Sigmoid colon (tissue), 7 donors: ENCODE results near the gene SCYGR1. TPM values are rescaled to one million over a fixed set of nuclear protein-coding genes. Genes with fewer than 3 reads are reported as not detected.

Source experiments
- DNase-seq: peaks from one replicate; pipeline ENCODE4 v3.0.0-alpha.2; 2019
- H3K27ac ChIP-seq, 4 donors: fragments of 200-600 bp; sonication (generic); one replicate each; pipeline ENCODE4 v1.5.1; 2016 to 2019; ENCODE audit warnings: mild to moderate bottlenecking in 1 of 4
- H3K27me3 ChIP-seq, 3 donors: fragments of 200-600 bp; sonication (generic); one replicate each; pipeline ENCODE4 v1.5.1; 2019; ENCODE audit warnings: mild to moderate bottlenecking in 1 of 3
- H3K36me3 ChIP-seq, 4 donors: fragments of 200-600 bp; sonication (generic); one replicate each; pipeline ENCODE4 v1.5.1; 2016 to 2019
- H3K4me1 ChIP-seq, 4 donors: fragments of 200-600 bp; sonication (generic); one replicate each; pipeline ENCODE4 v1.5.1; 2017 to 2019
- H3K4me3 ChIP-seq, 4 donors: fragments of 200-600 bp; sonication (generic); one replicate each; pipeline ENCODE4 v1.5.1; 2017 to 2019; ENCODE audit warnings: mild to moderate bottlenecking in 2 of 4, moderate library complexity in 1 of 4
- H3K9me3 ChIP-seq, 4 donors: fragments of 200-600 bp in 3 of 4; sonication (generic) in 3 of 4; one replicate each; pipeline versions ENCODE4 v1.5.1 to v1.6.1; 2013 to 2019
- EP300 ChIP-seq, 4 donors: sonication (generic); formaldehyde crosslinking; IDR thresholded peaks; one replicate each; pipeline ENCODE4 v1.6.1; 2017; ENCODE audit warnings: antibody characterized with exemption in 4 of 4
- POLR2A ChIP-seq, 2 donors: fragments of 450-650 bp; IDR thresholded peaks; one replicate each; pipeline ENCODE4 v1.6.1; 2016; ENCODE audit warnings: antibody characterized with exemption in 2 of 2, mild to moderate bottlenecking in 2 of 2, moderate library complexity in 2 of 2
- POLR2AphosphoS5 ChIP-seq, 4 donors: sonication (generic); formaldehyde crosslinking; IDR thresholded peaks; one replicate each; pipeline ENCODE4 v1.6.1; 2017; ENCODE audit warnings: antibody characterized with exemption in 4 of 4
- WGBS, 2 donors: extraction: QIAGEN DNeasy Blood & Tissue Kit; methylation state at CpG; one replicate each; pipeline ENCODE4 v1.1.7; 2013; 5-methylcytosine and 5-hydroxymethylcytosine counted together
- intact Hi-C: fragments of 100-400 bp; cut with DNase I; formaldehyde crosslinking; loops from one replicate; pipeline ENCODE4 v1.15.1; 2023
- polyA plus RNA-seq, 3 donors: library from polyadenylated mRNA; stranded (reverse); fragments of 200-250 nt; gene quantifications; one replicate each; pipeline ENCODE4 v1.2.3, GENCODE V29; 2013
- total RNA-seq, 4 donors: library from RNA; depleted of rRNA; stranded (reverse); fragments of >200 nt; gene quantifications; one replicate each; pipeline ENCODE4 v1.1.0, GENCODE V29; 2016
- TF ChIP-seq, protein P1 (sequence below), 4 experiments: fragments of 450-650 bp in 3 of 4; fragments of 200-600 bp in 1 of 4; IDR thresholded peaks; one replicate each; pipeline ENCODE4 v1.5.1; 2016 to 2019; ENCODE audit warnings: antibody characterized with exemption in 4 of 4, mild to moderate bottlenecking in 3 of 4, moderate library complexity in 2 of 4
- donor health status: healthy with polysubstance abuse.
- donor health status: Bipolar disorder and iron deficiency.
- donor health status: healthy.

The SCYGR1 gene
- total and polyA plus RNA-seq, 7 donors, result not detected

DNA sequence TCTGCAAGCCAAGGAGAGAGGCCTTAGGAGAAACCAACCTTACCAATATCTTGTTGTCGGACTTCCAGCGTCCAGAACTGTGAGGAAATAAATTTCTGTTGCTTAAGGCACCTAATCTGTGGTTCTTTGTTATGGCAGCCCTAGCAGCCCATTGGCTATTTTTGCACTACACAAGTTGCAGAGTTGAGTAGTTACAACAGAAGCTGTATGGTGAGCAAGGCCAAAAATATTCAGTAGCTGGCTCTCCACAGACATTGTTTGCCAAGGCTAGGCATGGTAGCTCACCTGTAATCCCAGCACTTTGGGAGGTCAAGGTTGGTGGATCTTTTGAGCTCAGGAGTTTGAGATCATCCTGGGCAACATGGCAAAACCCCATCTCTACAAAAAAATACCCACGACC, 27.1 kb upstream of the SCYGR1 start:
- Histone ChIP-seq H3K4me1 (no peaks in the 10 kb centered on the region), H3K9me3 (no peaks in the 10 kb centered on the region), H3K27me3 (no peaks in the 10 kb centered on the region), H3K36me3 (no peaks in the 10 kb centered on the region), H3K4me3 (no peak overlapping the region), H3K27ac (no peak overlapping the region)
- no peak for TF ChIP-seq POLR2A (IDR thresholded peaks at IDR 0.05)
- no peak for DNase-seq
- intact Hi-C loops, result no loop called here
- 89 to 95% methylated on average over 3 of the region's 3 CpGs for WGBS, 2 donors

- Histone ChIP-seq H3K4me3 (no peak overlapping the region), H3K9me3 (no peaks in the 10 kb centered on the region), H3K27ac (no peak overlapping the region), H3K27me3 (no peaks in the 10 kb centered on the region), H3K4me1 (no peaks in the 10 kb centered on the region), H3K36me3 (no peaks in the 10 kb centered on the region)
- 18 to 66% methylated on average over 8 of the region's 8 CpGs for WGBS, 2 donors
- intact Hi-C loops, result no loop called here
- TF ChIP-seq POLR2A (IDR thresholded peaks at IDR 0.05) (no peak), POLR2AphosphoS5 (IDR thresholded peaks at IDR 0.05) (no peak), EP300 (IDR thresholded peaks at IDR 0.05) (no peak)
- TF ChIP-seq, protein P1, sequence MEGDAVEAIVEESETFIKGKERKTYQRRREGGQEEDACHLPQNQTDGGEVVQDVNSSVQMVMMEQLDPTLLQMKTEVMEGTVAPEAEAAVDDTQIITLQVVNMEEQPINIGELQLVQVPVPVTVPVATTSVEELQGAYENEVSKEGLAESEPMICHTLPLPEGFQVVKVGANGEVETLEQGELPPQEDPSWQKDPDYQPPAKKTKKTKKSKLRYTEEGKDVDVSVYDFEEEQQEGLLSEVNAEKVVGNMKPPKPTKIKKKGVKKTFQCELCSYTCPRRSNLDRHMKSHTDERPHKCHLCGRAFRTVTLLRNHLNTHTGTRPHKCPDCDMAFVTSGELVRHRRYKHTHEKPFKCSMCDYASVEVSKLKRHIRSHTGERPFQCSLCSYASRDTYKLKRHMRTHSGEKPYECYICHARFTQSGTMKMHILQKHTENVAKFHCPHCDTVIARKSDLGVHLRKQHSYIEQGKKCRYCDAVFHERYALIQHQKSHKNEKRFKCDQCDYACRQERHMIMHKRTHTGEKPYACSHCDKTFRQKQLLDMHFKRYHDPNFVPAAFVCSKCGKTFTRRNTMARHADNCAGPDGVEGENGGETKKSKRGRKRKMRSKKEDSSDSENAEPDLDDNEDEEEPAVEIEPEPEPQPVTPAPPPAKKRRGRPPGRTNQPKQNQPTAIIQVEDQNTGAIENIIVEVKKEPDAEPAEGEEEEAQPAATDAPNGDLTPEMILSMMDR (IDR thresholded peaks at IDR 0.05), result no peak
- DNase-seq, result no peak
These were observed 25.6 kb upstream of the SCYGR1 start for GRCh38 chr2:227413371-227413770.

DNA sequence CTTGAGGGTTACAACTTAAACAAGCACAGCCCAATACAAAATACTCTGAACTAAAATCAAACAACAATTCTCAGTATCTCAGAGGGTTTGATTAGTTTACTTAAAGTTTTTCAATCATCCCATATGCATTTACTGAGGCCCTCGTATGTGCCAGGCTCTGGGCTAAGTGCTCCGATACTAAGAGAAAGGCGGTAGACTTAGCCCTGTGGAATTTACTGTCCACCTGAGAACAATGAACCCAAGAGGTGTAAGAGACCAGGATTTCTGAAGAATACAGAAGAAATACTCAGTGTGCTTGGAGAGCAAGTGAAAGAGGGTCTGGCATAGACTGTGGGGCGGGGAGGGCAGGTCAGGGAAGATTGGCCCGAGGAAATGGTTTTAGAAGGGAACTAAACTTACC, 25.1 kb upstream of the SCYGR1 start:
- H3K36me3 ChIP-seq, result no peaks in the 10 kb centered on the region
- H3K9me3 ChIP-seq, result no peaks in the 10 kb centered on the region
- H3K4me3 ChIP-seq, result no peak overlapping the region
- H3K27ac ChIP-seq, result no peak overlapping the region
- intact Hi-C loops, result no loop called here
- no peaks in the 10 kb centered on the region for H3K27me3 ChIP-seq
- H3K4me1 ChIP-seq, result no peaks in the 10 kb centered on the region
- 22 to 70% methylated on average over 5 of the region's 5 CpGs for WGBS, 2 donors
- DNase-seq, result no peak
- TF ChIP-seq POLR2A (IDR thresholded peaks at IDR 0.05) (no peak), EP300 (IDR thresholded peaks at IDR 0.05) (no peak)

DNA sequence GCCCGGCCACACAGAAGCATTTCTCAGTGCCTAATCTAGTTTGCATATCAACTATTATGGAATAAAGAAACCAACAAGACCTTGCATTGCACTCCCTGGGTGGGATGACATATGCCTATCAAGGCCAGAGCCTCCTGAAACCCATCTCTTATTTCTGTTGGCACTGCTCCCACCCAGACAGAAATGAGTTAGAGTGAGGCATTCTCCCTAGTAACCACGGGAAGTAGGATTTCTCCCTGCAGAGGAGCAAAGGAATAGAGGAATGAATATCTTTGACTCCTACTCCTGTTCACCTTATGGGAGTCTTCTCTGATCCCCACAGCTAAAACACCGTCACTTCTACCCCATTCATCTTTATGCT, 24.2 kb upstream of the SCYGR1 start:
- WGBS, 2 donors, result 85 to 88% methylated on average over 3 of the region's 3 CpGs
- Histone ChIP-seq H3K9me3 (no peaks in the 10 kb centered on the region), H3K27ac (no peak overlapping the region), H3K4me3 (no peak overlapping the region), H3K4me1 (peaks cover 0 to 2% (median 1%) of the 10 kb centered on the region in 4 donors), H3K27me3 (no peaks in the 10 kb centered on the region), H3K36me3 (no peaks in the 10 kb centered on the region)
- no peak for TF ChIP-seq EP300 (IDR thresholded peaks at IDR 0.05)
- no peak for TF ChIP-seq POLR2A (IDR thresholded peaks at IDR 0.05)
- TF ChIP-seq POLR2AphosphoS5 (IDR thresholded peaks at IDR 0.05), result no peak
- DNase-seq, result no peak
- intact Hi-C loops, result no loop called here

DNA sequence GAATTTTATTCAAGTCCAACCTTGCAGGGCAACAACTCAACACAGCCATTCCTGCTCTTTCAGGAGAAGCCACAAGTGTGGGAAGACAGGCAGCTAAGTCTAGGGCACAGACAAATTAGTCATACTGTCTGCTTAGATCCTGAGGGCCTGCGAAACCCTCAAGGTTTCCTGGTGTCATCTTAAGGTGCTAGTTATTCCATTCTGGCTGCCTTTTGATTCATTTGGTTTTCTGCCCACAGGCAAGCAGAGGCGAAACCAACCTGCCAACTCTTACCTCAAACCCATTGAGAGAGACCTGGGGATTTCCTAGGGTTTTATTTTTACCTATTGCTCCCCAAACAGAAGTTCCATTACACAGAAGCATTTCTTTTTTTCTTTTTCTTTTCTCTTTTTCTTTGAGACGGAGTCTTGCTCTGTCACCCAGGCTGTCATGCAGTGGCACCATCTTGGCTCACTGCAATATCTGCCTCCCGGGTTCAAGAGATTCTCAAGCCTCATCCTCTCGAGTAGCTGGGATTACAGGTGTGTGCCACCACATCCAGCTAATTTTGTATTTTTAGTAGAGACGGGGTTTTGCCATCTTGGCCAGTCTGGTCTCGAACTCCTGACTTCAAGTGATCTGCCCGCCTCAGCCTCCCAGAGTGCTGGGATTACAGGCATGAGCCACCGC, 23.7 kb upstream of the SCYGR1 start:
- intact Hi-C loops, result no loop called here
- WGBS, 2 donors, result 82 to 94% methylated on average over 9 of the region's 9 CpGs

DNA sequence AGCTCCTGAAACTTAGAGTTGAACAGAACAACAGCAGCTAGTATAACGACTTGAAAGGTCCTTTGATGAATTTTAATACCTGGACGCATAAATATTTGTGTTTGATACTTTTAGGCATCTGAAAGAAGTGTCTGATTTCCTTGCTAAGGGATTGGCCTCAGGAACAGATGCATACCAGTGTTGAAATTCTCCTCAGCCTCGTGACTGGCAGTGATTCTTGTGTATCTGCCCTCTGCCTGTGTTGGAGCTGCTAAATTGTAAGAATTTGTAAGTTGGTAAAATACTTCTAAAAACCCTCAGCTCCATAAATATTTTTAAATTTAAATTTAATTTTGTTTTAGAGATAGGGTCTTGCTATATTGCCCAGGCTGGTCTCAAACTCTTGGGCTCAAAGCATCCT, 22.4 kb upstream of the SCYGR1 start:
- intact Hi-C loops, result no loop called here
- no peaks in the 10 kb centered on the region for H3K36me3 ChIP-seq
- no peak for DNase-seq
- WGBS, 2 donors, result 86 to 87% methylated on average over 3 of the region's 3 CpGs
- no peak overlapping the region for H3K4me3 ChIP-seq
- H3K4me1 ChIP-seq, result peaks cover 0 to 16% (median 11%) of the 10 kb centered on the region in 4 donors
- no peak overlapping the region for H3K27ac ChIP-seq
- H3K9me3 ChIP-seq, result no peaks in the 10 kb centered on the region
- no peaks in the 10 kb centered on the region for H3K27me3 ChIP-seq
- TF ChIP-seq, protein P1 (IDR thresholded peaks at IDR 0.05), result no peak
- no peak for TF ChIP-seq POLR2A (IDR thresholded peaks at IDR 0.05)
- TF ChIP-seq POLR2AphosphoS5 (IDR thresholded peaks at IDR 0.05), result no peak
- TF ChIP-seq EP300 (IDR thresholded peaks at IDR 0.05), result no peak

More for the DNA sequence above, 23.7 kb upstream of the SCYGR1 start:
- no peaks in the 10 kb centered on the region for H3K36me3 ChIP-seq
- no peaks in the 10 kb centered on the region for H3K27me3 ChIP-seq
- H3K9me3 ChIP-seq, result no peaks in the 10 kb centered on the region
- no peak for DNase-seq
- no peak overlapping the region for H3K27ac ChIP-seq
- TF ChIP-seq EP300 (IDR thresholded peaks at IDR 0.05) (no peak), POLR2AphosphoS5 (IDR thresholded peaks at IDR 0.05) (no peak), POLR2A (IDR thresholded peaks at IDR 0.05) (no peak)
- TF ChIP-seq, protein P1 (IDR thresholded peaks at IDR 0.05), result no peak
- H3K4me1 ChIP-seq, result peaks cover 0 to 7% (median 7%) of the 10 kb centered on the region in 4 donors
- no peak overlapping the region for H3K4me3 ChIP-seq
